Choroid plexus epithelial cell (primary cell): Measurements from ENCODE around the gene ALDH3B2.

ENCODE experiments used
- DNase-seq: peaks from one replicate; pipeline ENCODE4 v3.0.0-alpha.2; 2010; ENCODE audit warnings: low read depth
- H3K4me3 ChIP-seq: 2 replicates; pipeline ENCODE4 v1.5.1; 2011; ENCODE audit warnings: low read depth, mild to moderate bottlenecking, control low read depth, low read length, moderate library complexity
- TF ChIP-seq, protein P1 (sequence below): conservative IDR thresholded peaks from 2 replicates; pipeline ENCODE4 v1.5.1; 2011; ENCODE audit warnings: low read depth, mild to moderate bottlenecking, control low read depth, inconsistent platforms, low read length, moderate library complexity

The ALDH3B2 gene

DNA sequence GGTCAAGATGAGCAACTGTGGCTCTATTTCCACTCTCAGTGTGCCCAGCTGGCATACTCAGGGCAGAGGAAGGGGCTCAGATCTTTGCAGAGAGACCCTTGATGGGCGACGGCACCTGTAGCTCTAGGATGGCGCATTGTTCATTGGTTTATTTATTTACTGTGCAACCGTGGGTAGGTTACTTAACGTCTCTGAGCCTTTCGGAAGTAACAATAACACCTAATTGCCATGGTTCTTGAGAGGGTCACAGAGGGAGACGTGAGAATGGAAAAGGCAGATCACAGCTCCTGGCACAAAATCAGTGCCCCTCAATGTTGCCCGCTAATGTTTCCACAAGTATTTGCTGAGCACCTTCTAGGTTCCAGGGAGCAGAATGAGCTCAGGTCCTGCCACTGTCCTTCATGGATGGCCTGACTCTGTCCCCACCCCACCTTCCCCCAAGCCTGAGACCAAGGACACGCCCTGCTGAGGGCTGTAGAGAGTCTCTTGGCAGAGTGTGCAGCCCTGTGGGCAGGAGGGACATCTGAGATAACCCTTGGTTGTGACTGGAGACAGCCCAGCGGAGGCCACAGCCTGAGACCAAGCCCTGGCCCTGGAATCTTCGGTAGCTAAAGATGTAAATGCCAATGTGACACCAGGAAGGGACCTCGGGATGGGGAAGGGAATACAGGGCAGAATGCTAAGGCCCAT, 780 bp upstream of the ALDH3B2 start:
- TF ChIP-seq, protein P1, sequence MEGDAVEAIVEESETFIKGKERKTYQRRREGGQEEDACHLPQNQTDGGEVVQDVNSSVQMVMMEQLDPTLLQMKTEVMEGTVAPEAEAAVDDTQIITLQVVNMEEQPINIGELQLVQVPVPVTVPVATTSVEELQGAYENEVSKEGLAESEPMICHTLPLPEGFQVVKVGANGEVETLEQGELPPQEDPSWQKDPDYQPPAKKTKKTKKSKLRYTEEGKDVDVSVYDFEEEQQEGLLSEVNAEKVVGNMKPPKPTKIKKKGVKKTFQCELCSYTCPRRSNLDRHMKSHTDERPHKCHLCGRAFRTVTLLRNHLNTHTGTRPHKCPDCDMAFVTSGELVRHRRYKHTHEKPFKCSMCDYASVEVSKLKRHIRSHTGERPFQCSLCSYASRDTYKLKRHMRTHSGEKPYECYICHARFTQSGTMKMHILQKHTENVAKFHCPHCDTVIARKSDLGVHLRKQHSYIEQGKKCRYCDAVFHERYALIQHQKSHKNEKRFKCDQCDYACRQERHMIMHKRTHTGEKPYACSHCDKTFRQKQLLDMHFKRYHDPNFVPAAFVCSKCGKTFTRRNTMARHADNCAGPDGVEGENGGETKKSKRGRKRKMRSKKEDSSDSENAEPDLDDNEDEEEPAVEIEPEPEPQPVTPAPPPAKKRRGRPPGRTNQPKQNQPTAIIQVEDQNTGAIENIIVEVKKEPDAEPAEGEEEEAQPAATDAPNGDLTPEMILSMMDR = no peak
- H3K4me3 ChIP-seq = no peak overlapping the region
- DNase-seq = no peak

DNA sequence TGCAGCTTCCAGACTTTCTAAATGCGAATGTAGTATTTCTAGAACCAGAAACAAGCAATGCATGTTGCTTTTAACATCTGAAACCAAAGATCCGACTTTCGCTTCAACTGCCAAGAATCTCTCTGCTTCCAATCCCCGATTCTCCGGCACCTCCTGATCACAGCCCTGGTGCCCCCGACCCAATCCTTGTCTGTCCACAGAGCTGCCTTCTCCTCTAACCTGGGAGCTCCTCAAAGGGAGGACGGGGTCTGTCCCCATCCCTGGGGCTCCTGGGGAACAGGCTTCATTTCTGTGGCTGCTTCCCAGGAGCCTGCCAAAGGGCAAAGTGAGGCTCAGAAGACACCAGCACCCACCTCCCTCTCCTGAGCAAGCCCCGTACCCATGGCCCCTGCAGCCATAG, 521 bp downstream of the ALDH3B2 start:
- DNase-seq = no peak
- TF ChIP-seq, protein P1 = no peak
- no peak overlapping the region for H3K4me3 ChIP-seq

DNA sequence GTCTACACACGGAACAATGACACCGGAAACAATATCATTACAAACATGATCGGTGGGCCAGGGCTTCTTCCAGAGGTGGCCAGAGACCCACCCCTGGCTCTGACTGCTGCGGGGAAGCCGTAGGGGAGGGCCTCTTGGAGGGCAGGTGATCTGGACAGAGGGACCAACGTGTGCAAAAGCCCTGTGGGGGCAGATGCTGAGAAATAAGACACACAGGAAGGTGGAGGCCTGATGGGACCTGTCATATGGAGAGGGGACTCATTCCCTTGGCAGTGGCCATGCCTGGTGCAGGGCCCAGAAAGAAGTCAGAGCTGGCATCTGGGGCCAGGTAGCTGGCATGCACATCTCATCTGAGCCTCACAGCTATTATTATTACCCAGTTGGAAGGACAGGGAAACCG, 1.1 kb downstream of the ALDH3B2 start:
- H3K4me3 ChIP-seq = no peak overlapping the region
- TF ChIP-seq, protein P1 = no peak
- no peak for DNase-seq

DNA sequence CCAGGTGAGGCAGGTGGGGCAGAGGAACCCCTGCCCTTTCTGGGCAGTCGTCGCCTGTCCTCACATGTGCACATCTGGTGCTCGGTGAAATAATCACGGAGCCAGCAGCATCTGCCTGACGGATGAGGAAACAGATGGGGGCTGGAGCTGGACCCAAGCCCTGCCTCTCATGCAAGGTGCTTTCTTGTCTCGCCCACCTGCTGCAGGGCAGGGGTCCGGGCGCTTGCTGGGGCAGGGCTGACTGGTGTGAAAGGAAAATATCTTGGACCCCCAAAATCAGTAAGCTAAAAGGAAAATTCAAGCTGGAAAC, 3.3 kb downstream of the ALDH3B2 start:
- DNase-seq = no peak
- TF ChIP-seq, protein P1 = no peak
- H3K4me3 ChIP-seq = no peak overlapping the region

DNA sequence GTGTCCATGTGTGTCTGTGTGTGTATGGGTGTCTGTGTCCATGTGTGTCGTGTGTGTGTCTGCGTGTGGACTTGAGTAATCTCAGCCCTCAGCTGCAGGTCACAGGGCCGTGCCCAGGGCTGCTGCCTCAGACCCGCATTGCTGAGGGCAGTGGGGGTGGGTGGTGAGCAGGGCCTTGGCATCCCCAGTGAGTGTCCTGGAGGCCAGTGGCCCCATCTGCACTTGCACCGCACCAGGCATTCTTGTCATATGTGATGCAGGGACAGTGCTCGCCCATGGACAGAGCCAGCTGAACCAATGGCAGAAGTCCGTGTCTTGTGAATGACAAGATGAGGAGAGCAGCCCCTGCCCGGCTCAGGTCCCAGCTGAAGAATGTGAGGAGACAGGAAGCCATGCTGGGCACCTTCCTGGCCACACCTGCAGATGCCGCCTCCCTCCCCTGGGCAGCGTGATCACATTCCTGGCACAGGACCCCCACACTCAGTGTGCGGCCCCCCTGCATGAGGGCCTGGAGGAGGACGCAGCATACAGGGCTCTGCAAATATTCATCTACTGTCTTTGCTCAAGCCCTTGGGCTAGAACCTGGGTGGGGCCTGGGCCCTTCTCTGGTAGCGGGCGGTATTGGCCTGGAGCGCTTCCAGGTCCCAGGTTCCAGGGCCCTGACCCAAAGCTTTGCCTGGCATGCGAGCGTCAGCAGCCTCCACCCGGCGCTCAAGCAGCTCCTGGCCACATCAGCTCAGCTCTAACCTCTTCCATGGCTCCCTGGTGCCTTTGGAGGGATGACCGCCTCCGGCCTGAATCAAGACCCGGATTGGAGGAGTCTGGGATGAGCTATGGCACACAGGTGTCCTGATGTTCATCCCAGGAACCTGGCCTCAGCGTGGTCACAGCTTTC, 3.9 kb downstream of the ALDH3B2 start:
- TF ChIP-seq, protein P1 = no peak
- DNase-seq = no peak
- H3K4me3 ChIP-seq = no peak overlapping the region

DNA sequence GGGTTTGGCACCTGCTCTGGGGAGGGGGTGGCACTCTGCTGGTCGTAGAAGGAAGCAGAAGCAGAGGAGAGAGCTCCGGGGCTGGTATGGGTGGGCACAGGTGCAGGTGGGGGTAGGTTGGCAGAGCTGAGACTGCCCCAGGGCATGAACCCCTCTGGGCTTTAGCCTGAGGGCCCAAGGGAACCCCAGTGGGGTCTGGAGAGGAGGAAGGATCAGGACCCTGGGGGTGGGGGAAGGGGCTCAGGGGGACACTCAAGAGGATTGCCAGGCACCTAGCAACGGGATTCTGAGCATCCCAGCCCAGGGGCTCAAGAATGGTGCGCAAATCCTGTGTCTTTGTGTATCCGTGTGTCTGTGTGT, 6.3 kb downstream of the ALDH3B2 start:
- TF ChIP-seq, protein P1 = no peak
- DNase-seq = no peak

More for the DNA sequence above, 6.3 kb downstream of the ALDH3B2 start:
- no peak overlapping the region for H3K4me3 ChIP-seq
